HG03354 (cell line): ENCODE data around the gene CCDC34.

Source experiments
- ATAC-seq: cut with Tn5 transposase; IDR thresholded peaks from one replicate; pipeline ENCODE4 v1.9.1; 2021; ENCODE audit warnings: mild to moderate bottlenecking; ENCODE audit not compliant: unreplicated experiment, poor library complexity, severe bottlenecking

CCDC34 gene

GRCh38 chr11:27295928-27296327, 67.1 kb downstream of the CCDC34 start:
- no peak for ATAC-seq

- no peak for ATAC-seq
Measured at GRCh38 chr11:27294654-27295053, 68.4 kb downstream of the CCDC34 start.

- no peak for ATAC-seq
Measured at GRCh38 chr11:27293515-27294417, 69.2 kb downstream of the CCDC34 start.

- no peak for ATAC-seq
Measured at GRCh38 chr11:27292637-27293010, 70.4 kb downstream of the CCDC34 start.

GRCh38 chr11:27291954-27292636, 70.9 kb downstream of the CCDC34 start:
- no peak for ATAC-seq

GRCh38 chr11:27291302-27291889, 71.6 kb downstream of the CCDC34 start:
- no peak for ATAC-seq

- no peak for ATAC-seq
Measured at GRCh38 chr11:27290261-27291050, 72.6 kb downstream of the CCDC34 start.
